ENCODE data around the gene FASTKD1. TPM values are rescaled to one million over a fixed set of nuclear protein-coding genes. Genes with fewer than 3 reads are reported as not detected.
A peak's percentile ranks its signal among the peaks of the same experiment; 100 is the strongest.
"Not testable (repeated sequence)": the region's sequence is repeated elsewhere in the genome, so short reads cannot be mapped to it uniquely, and the experiment has no call there.

FASTKD1 gene
- total RNA-seq, 1 donor from 2014 or later = 30.1 TPM

DNA sequence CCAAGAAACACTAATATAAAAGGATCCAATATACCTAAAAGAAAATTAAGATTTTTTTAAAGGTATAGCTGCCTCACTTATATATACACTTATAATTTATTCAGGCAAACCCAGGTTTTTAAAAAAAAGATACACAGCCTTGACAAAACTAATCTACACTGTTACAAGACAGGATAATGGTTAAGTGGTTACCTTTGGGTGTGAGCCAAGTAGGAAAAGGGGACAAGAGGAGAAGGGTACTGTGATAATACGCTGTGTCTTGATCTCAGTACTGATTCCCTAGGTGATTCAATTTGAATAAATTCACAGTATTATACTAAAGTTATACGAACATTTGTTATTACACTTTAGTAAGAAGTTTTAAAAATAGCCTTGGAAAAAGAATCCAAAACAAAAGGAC, 33.5 kb downstream of the FASTKD1 start:
- H3K27ac Mint-ChIP-seq = no peak overlapping the region
- no peak overlapping the region for H3K4me3 Mint-ChIP-seq
- TF ChIP-seq, protein P1, sequence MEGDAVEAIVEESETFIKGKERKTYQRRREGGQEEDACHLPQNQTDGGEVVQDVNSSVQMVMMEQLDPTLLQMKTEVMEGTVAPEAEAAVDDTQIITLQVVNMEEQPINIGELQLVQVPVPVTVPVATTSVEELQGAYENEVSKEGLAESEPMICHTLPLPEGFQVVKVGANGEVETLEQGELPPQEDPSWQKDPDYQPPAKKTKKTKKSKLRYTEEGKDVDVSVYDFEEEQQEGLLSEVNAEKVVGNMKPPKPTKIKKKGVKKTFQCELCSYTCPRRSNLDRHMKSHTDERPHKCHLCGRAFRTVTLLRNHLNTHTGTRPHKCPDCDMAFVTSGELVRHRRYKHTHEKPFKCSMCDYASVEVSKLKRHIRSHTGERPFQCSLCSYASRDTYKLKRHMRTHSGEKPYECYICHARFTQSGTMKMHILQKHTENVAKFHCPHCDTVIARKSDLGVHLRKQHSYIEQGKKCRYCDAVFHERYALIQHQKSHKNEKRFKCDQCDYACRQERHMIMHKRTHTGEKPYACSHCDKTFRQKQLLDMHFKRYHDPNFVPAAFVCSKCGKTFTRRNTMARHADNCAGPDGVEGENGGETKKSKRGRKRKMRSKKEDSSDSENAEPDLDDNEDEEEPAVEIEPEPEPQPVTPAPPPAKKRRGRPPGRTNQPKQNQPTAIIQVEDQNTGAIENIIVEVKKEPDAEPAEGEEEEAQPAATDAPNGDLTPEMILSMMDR (IDR thresholded peaks at IDR 0.05; ENCODE audit: unreplicated experiment) = no peak
- DNase-seq (ENCODE audit: low spot score in 2 of 2, unreplicated experiment in 2 of 2) = no peak
- no peaks in the 10 kb centered on the region for H3K4me1 Mint-ChIP-seq
- H3K9me3 Mint-ChIP-seq = no peaks in the 10 kb centered on the region
- no peaks in the 10 kb centered on the region for H3K27me3 Mint-ChIP-seq (ENCODE audit: low read depth)
- H3K36me3 Mint-ChIP-seq = peaks cover 12% of the 10 kb centered on the region

DNA sequence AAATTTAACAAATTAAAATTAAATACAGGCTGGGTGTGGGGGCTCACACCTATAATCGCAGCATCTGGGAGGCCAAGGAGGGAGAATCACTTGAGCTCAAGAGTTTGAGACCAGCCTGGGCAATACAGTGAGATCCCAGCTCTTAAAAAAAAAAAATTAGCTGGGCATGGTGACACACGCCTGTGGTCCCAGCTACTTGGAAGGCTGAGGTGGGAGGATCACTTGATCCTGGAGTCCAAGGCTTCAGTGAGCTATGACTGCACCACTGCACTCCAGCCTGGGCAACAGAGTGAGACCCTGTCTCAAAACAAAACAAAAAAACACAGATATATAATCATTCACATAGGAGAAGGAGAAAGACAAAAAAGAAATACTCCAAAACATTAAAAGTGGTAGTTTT, 34.2 kb downstream of the FASTKD1 start:
- not testable (repeated sequence) for H3K27ac Mint-ChIP-seq; H3K9me3 Mint-ChIP-seq; DNase-seq (ENCODE audit: low spot score in 2 of 2, unreplicated experiment in 2 of 2); H3K27me3 Mint-ChIP-seq (ENCODE audit: low read depth); H3K4me3 Mint-ChIP-seq; H3K4me1 Mint-ChIP-seq
- peaks cover 14% of the 10 kb centered on the region for H3K36me3 Mint-ChIP-seq

DNA sequence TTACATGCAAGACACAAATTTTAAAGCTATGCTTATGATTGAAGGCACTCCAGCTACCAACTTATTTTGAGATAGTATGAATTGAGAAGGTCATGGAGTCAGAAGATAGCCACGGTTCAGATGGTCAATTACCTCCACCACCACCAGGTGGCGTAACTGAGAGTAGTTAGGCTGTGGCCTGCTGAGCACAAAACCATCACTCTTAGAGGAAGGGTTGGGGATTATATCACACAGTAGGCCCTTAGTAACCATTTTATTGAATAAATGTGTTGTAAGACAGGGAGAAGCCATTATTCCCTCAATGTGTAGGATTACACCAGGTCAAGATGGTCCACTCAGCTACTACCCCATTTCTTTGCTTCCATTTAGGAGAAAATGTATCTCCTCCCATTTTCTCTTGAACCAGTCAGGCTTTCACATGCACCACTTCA, 45.4 kb downstream of the FASTKD1 start:
- H3K9me3 Mint-ChIP-seq = no peaks in the 10 kb centered on the region
- DNase-seq (ENCODE audit: low spot score in 2 of 2, unreplicated experiment in 2 of 2) = peak; percentile 31 to 60
- H3K27ac Mint-ChIP-seq = no peak overlapping the region
- H3K36me3 Mint-ChIP-seq = peaks cover 6% of the 10 kb centered on the region
- TF ChIP-seq, protein P1 (IDR thresholded peaks at IDR 0.05; ENCODE audit: unreplicated experiment) = peak; percentile 83
- no peaks in the 10 kb centered on the region for H3K27me3 Mint-ChIP-seq (ENCODE audit: low read depth)
- no peaks in the 10 kb centered on the region for H3K4me1 Mint-ChIP-seq
- H3K4me3 Mint-ChIP-seq = no peak overlapping the region

DNA sequence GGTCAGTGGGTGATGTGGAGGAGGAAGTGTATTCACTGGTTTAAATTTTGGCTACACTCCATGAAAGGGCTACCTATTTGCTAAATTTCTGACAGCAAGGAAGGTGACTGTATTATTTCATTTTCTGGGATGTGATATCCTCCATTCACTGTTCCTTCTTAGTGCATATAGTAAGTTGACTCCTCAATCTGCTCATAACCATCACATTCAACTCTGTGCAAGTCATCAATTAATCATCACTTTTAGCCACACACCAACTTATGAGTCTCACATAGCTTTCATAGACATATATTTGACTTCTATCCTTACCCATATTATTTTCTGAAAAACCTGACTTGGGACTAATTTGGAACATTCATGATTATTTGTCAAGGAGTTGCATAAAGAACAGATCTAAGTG, 47.2 kb downstream of the FASTKD1 start:
- H3K27me3 Mint-ChIP-seq (ENCODE audit: low read depth) = no peaks in the 10 kb centered on the region
- peaks cover 8% of the 10 kb centered on the region for H3K36me3 Mint-ChIP-seq
- H3K4me3 Mint-ChIP-seq = no peak overlapping the region
- H3K27ac Mint-ChIP-seq = no peak overlapping the region
- TF ChIP-seq, protein P1 (IDR thresholded peaks at IDR 0.05; ENCODE audit: unreplicated experiment) = no peak
- no peaks in the 10 kb centered on the region for H3K9me3 Mint-ChIP-seq
- no peak for DNase-seq (ENCODE audit: low spot score in 2 of 2, unreplicated experiment in 2 of 2)
- no peaks in the 10 kb centered on the region for H3K4me1 Mint-ChIP-seq

DNA sequence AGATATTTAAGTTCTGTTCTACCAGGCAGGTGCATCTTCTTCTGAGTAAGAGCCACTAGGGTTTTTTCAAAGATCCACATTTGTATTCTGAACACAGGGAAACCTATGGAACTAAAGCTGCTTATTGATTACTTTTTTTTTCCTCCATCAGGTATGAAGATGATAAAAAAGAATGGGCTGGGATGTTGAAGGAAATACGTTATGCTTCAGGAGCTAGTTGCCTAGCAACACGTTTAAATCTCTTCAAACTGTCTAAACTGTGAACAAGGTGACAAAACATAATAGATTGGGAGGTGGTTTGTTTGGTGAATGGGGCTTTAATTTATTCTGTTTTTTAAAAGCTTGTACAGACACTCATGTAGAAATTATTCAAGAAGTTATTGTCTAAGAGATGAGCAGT, 48.2 kb downstream of the FASTKD1 start:
- peaks cover 8% of the 10 kb centered on the region for H3K36me3 Mint-ChIP-seq
- no peak overlapping the region for H3K27ac Mint-ChIP-seq
- no peak for DNase-seq (ENCODE audit: low spot score in 2 of 2, unreplicated experiment in 2 of 2)
- TF ChIP-seq, protein P1 (IDR thresholded peaks at IDR 0.05; ENCODE audit: unreplicated experiment) = no peak
- no peaks in the 10 kb centered on the region for H3K4me1 Mint-ChIP-seq
- H3K4me3 Mint-ChIP-seq = no peak overlapping the region
- H3K27me3 Mint-ChIP-seq (ENCODE audit: low read depth) = no peaks in the 10 kb centered on the region
- no peaks in the 10 kb centered on the region for H3K9me3 Mint-ChIP-seq

DNA sequence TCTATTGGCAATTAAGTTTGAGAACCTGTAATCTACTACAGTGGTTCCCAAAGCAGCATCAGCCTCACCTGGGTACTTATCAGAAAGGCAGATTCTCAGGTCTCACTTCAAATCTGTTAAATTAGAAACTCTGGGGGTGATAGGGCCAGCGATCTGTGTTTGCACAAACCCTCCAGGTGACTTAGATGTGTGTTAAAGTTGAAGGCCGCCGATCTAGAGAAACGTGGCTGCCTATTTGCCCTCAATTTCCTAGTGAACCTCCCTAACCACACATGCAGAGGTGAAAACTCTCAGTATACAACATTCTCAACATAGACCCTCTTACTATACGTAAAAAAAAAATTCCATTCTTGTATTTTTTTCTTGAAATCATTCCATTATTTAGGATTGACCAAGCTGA, 50.0 kb downstream of the FASTKD1 start:
- DNase-seq (ENCODE audit: low spot score in 2 of 2, unreplicated experiment in 2 of 2) = no peak
- no peak overlapping the region for H3K4me3 Mint-ChIP-seq
- no peaks in the 10 kb centered on the region for H3K4me1 Mint-ChIP-seq
- H3K9me3 Mint-ChIP-seq = no peaks in the 10 kb centered on the region
- no peaks in the 10 kb centered on the region for H3K27me3 Mint-ChIP-seq (ENCODE audit: low read depth)
- H3K27ac Mint-ChIP-seq = no peak overlapping the region
- H3K36me3 Mint-ChIP-seq = peaks cover 6% of the 10 kb centered on the region
- TF ChIP-seq, protein P1 (IDR thresholded peaks at IDR 0.05; ENCODE audit: unreplicated experiment) = no peak
